Measurements from ENCODE around the gene PWWP2B. TPM values are rescaled to one million over a fixed set of nuclear protein-coding genes. Genes with fewer than 3 reads are reported as not detected.

PWWP2B gene
- total and polyA plus RNA-seq, 9 of the 15 experiments (the other 6 are each of a cell fraction or from before 2014, with no cell fraction given) = 0.07 to 9.2 (median 1.6) TPM; not detected in 1

DNA sequence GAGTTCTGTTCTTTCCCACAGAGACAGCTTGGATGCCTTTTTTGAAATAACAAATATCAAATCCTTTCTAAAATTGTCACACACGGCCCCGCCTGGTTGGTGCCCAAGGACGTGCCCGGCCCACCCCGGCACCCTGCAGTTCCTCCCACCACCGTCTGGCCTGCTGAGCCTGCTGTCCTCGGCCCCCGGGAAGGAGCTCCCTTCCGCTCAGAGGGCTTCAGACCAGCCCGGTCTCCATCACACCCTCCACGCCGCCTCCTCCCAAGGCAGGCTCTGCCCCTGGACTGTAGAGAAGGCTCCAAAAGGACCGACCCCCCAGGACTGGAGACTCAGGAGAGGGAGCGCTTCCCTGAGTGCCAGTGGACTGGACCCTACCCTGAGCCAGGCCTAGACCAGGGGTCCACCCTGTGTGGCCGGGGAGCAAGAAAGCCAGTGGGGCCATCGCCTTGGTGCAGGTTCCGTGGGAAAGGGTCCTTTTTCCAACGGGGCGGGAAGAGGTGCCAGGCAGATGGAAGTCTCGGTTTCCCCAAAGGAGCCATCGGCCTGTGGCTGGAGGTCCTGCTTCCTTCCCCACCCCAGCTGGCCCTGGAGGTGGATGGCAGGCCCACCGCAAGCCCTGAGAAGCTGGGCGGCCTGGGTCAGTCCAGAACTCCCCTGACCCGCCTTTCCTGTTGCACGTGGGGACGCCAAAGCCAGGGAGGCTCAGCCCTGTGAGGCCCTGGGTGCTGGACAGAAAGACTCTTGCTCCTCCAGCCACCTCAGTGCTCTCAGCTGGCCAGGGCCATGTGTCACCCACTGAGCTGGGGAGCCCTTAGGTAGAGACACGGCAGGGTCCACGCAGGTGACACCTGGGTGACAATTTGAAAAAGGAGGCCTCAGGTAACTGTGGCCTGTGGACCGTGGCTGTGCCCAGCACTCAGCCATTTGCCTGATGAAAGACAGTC is 69.8 kb downstream of the PWWP2B start:
- Histone ChIP-seq H3K4me3 (no peak overlapping the region), H3K9me1 (ENCODE audit: control insufficient read depth, insufficient read depth, low read length) (no peaks in the 10 kb centered on the region), H3K4me2 (ENCODE audit: insufficient read depth, low read length) (no peak overlapping the region), H4K20me1 (replicated peaks; ENCODE audit: control insufficient read depth, insufficient read depth, low read length) (no peaks in the 10 kb centered on the region), H3K79me2 (ENCODE audit: control insufficient read depth, insufficient read depth, low read length) (no peaks in the 10 kb centered on the region), H3K9me3 (replicated peaks; ENCODE audit: control insufficient read depth, insufficient read depth, low read depth, low read length) (no peaks in the 10 kb centered on the region), H3K9ac (ENCODE audit: insufficient read depth in 1 of 2, low read depth in 2 of 2, low read length in 2 of 2) (no peak overlapping the region), H3K27me3 (ENCODE audit: control insufficient read depth in 2 of 2, insufficient read depth in 2 of 2, low read length in 2 of 2) (peaks cover 0 to 28% of the 10 kb centered on the region in 2 experiments; a peak in 2 of 5 replicates), H3K27ac (ENCODE audit: extremely low read depth, low read depth, low read length) (no peak overlapping the region), H3K36me3 (ENCODE audit: control insufficient read depth, insufficient read depth, low read length) (no peaks in the 10 kb centered on the region), H3K4me1 (replicated peaks in 1 of 2; ENCODE audit: control insufficient read depth in 2 of 2, insufficient read depth in 2 of 2, low read length in 2 of 2) (peaks cover 0 to 44% of the 10 kb centered on the region in 2 experiments; a peak in 2 of 5 replicates), H2AFZ (ENCODE audit: low read depth, low read length) (no peak overlapping the region)
- FAIRE-seq (no peak), DNase-seq (ENCODE audit: extremely low read depth in 1 of 4, low spot score in 3 of 4) (no peak), ATAC-seq (no peak)
- intact Hi-C loops (cut with micrococcal nuclease) (no loop called here), in situ Hi-C loops (cut with MboI) (no loop called here)
- no TSS peak for BruUV-seq (replicated peaks)
- POLR2A ChIA-PET = no interaction called here
- CTCF ChIA-PET (ENCODE audit: low intra/inter-chr PET ratio) = no interaction called here
- TF ChIP-seq NFIC (IDR thresholded peaks at IDR 0.05) = no peak
- TF ChIP-seq, protein P1, sequence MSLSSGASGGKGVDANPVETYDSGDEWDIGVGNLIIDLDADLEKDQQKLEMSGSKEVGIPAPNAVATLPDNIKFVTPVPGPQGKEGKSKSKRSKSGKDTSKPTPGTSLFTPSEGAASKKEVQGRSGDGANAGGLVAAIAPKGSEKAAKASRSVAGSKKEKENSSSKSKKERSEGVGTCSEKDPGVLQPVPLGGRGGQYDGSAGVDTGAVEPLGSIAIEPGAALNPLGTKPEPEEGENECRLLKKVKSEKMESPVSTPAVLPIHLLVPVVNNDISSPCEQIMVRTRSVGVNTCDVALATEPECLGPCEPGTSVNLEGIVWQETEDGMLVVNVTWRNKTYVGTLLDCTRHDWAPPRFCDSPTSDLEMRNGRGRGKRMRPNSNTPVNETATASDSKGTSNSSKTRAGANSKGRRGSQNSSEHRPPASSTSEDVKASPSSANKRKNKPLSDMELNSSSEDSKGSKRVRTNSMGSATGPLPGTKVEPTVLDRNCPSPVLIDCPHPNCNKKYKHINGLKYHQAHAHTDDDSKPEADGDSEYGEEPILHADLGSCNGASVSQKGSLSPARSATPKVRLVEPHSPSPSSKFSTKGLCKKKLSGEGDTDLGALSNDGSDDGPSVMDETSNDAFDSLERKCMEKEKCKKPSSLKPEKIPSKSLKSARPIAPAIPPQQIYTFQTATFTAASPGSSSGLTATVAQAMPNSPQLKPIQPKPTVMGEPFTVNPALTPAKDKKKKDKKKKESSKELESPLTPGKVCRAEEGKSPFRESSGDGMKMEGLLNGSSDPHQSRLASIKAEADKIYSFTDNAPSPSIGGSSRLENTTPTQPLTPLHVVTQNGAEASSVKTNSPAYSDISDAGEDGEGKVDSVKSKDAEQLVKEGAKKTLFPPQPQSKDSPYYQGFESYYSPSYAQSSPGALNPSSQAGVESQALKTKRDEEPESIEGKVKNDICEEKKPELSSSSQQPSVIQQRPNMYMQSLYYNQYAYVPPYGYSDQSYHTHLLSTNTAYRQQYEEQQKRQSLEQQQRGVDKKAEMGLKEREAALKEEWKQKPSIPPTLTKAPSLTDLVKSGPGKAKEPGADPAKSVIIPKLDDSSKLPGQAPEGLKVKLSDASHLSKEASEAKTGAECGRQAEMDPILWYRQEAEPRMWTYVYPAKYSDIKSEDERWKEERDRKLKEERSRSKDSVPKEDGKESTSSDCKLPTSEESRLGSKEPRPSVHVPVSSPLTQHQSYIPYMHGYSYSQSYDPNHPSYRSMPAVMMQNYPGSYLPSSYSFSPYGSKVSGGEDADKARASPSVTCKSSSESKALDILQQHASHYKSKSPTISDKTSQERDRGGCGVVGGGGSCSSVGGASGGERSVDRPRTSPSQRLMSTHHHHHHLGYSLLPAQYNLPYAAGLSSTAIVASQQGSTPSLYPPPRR (CRISPR knock-in tag; IDR thresholded peaks at IDR 0.05; ENCODE audit: borderline replicate concordance) = no peak
- no peak for TF ChIP-seq HDAC6 (IDR thresholded peaks at IDR 0.05; ENCODE audit: low read depth, low read length)
- no peak for TF ChIP-seq BRD4 (IDR thresholded peaks at IDR 0.05)
- TF ChIP-seq HDAC1 (IDR thresholded peaks at IDR 0.05) = no peak
- 23% methylated on average over 25 of the region's 29 CpGs for WGBS (ENCODE audit: insufficient coverage, low coverage, missing lambda C conversion rate)

Other genes with a start within 250 kb of the PWWP2B start
- gene DPYSL4, start 210.3 kb upstream of the PWWP2B start, total RNA-seq (2014; rRNA removed) = not detected in 2 replicates
- gene DPYSL4, start 210.3 kb upstream of the PWWP2B start, total RNA-seq (2014; rRNA removed; fragmentation: Illumina TruSeq; extraction: Trizol) = not detected in 2 replicates
- gene DPYSL4, start 210.3 kb upstream of the PWWP2B start, total RNA-seq (2015; rRNA removed; fragmentation: Illumina TruSeq; extraction: Trizol) = not detected in 2 replicates
- 0.11 TPM in 1 of 2 replicates, not detected in the other for gene DPYSL4, start 210.3 kb upstream of the PWWP2B start, total RNA-seq (2021)
- 0.03 TPM in 1 of 2 replicates, not detected in the other for gene DPYSL4, start 210.3 kb upstream of the PWWP2B start, polyA plus RNA-seq (2011; rRNA removed)
- gene DPYSL4, start 210.3 kb upstream of the PWWP2B start, polyA plus RNA-seq (2014; fragmentation: Illumina TruSeq; extraction: Trizol) = not detected in 2 replicates
- not detected for gene DPYSL4, start 210.3 kb upstream of the PWWP2B start, polyA plus RNA-seq (2014; fragmentation: Nextera tagmentation; extraction: Ambion mirVana)
- not detected in 2 replicates for gene DPYSL4, start 210.3 kb upstream of the PWWP2B start, polyA plus RNA-seq (2014; rRNA removed)
- gene STK32C, start 89.2 kb upstream of the PWWP2B start, total RNA-seq (2014; rRNA removed) = 15.4 and 20.6 TPM in 2 replicates
- 4.5 and 5.1 TPM in 2 replicates for gene STK32C, start 89.2 kb upstream of the PWWP2B start, total RNA-seq (2014; rRNA removed; fragmentation: Illumina TruSeq; extraction: Trizol)
- gene STK32C, start 89.2 kb upstream of the PWWP2B start, total RNA-seq (2015; rRNA removed; fragmentation: Illumina TruSeq; extraction: Trizol) = 6.5 and 8.3 TPM in 2 replicates
- gene STK32C, start 89.2 kb upstream of the PWWP2B start, total RNA-seq (2021) = 11.5 and 14.1 TPM in 2 replicates
- 8.2 and 8.9 TPM in 2 replicates for gene STK32C, start 89.2 kb upstream of the PWWP2B start, polyA plus RNA-seq (2011; rRNA removed)
- gene STK32C, start 89.2 kb upstream of the PWWP2B start, polyA plus RNA-seq (2014; fragmentation: Illumina TruSeq; extraction: Trizol) = 4.7 and 9.7 TPM in 2 replicates
- 1 to 10 TPM; 1.5 to 2.4 TPM for gene STK32C, start 89.2 kb upstream of the PWWP2B start, polyA plus RNA-seq (2014; fragmentation: Nextera tagmentation; extraction: Ambion mirVana)
- 18.5 and 20.9 TPM in 2 replicates for gene STK32C, start 89.2 kb upstream of the PWWP2B start, polyA plus RNA-seq (2014; rRNA removed)
- gene LRRC27, start 65.0 kb upstream of the PWWP2B start, total RNA-seq (2014; rRNA removed) = 1.00 and 2.2 TPM in 2 replicates
- 1.3 and 1.5 TPM in 2 replicates for gene LRRC27, start 65.0 kb upstream of the PWWP2B start, total RNA-seq (2014; rRNA removed; fragmentation: Illumina TruSeq; extraction: Trizol)
- 1.2 and 1.3 TPM in 2 replicates for gene LRRC27, start 65.0 kb upstream of the PWWP2B start, total RNA-seq (2015; rRNA removed; fragmentation: Illumina TruSeq; extraction: Trizol)
- gene LRRC27, start 65.0 kb upstream of the PWWP2B start, total RNA-seq (2021) = 2.3 TPM in 2 replicates
- 2.2 and 2.3 TPM in 2 replicates for gene LRRC27, start 65.0 kb upstream of the PWWP2B start, polyA plus RNA-seq (2011; rRNA removed)
- 1.4 and 2.6 TPM in 2 replicates for gene LRRC27, start 65.0 kb upstream of the PWWP2B start, polyA plus RNA-seq (2014; fragmentation: Illumina TruSeq; extraction: Trizol)
- gene LRRC27, start 65.0 kb upstream of the PWWP2B start, polyA plus RNA-seq (2014; fragmentation: Nextera tagmentation; extraction: Ambion mirVana) = under 1 TPM; 0.10 to 0.38 TPM
- gene LRRC27, start 65.0 kb upstream of the PWWP2B start, polyA plus RNA-seq (2014; rRNA removed) = 1.7 and 2.7 TPM in 2 replicates
- gene INPP5A, start 140.6 kb downstream of the PWWP2B start, total RNA-seq (2014; rRNA removed) = 8.8 TPM in 2 replicates
- 8.6 and 9.4 TPM in 2 replicates for gene INPP5A, start 140.6 kb downstream of the PWWP2B start, total RNA-seq (2014; rRNA removed; fragmentation: Illumina TruSeq; extraction: Trizol)
- 9.0 TPM in 2 replicates for gene INPP5A, start 140.6 kb downstream of the PWWP2B start, total RNA-seq (2015; rRNA removed; fragmentation: Illumina TruSeq; extraction: Trizol)
- 10.1 and 11.6 TPM in 2 replicates for gene INPP5A, start 140.6 kb downstream of the PWWP2B start, total RNA-seq (2021)
- gene INPP5A, start 140.6 kb downstream of the PWWP2B start, polyA plus RNA-seq (2011; rRNA removed) = 7.2 and 8.4 TPM in 2 replicates
- gene INPP5A, start 140.6 kb downstream of the PWWP2B start, polyA plus RNA-seq (2014; fragmentation: Illumina TruSeq; extraction: Trizol) = 6.5 and 7.7 TPM in 2 replicates
- gene INPP5A, start 140.6 kb downstream of the PWWP2B start, polyA plus RNA-seq (2014; fragmentation: Nextera tagmentation; extraction: Ambion mirVana) = 1 to 10 TPM in 1 of 2 experiments, under 1 TPM in 1; 0.66 to 1.1 TPM
- 6.9 and 7.5 TPM in 2 replicates for gene INPP5A, start 140.6 kb downstream of the PWWP2B start, polyA plus RNA-seq (2014; rRNA removed)

Measured in K562 (cell line).